Activated CD8-positive, alpha-beta memory T cell treated with anti-CD3 and anti-CD28 coated beads, Interleukin-2, amount 10 ng/mL, durations not matched to agents 7 days and 5 days (primary cell): ENCODE data around the gene SLC25A36. TPM values are rescaled to one million over a fixed set of nuclear protein-coding genes. Genes with fewer than 3 reads are reported as not detected.
"Not testable (repeated sequence)": the region's sequence is repeated elsewhere in the genome, so short reads cannot be mapped to it uniquely, and the experiment has no call there.

Experiments used
- ATAC-seq: fragments of 150-1000 bp; cut with Tn5 transposase; one replicate; pipeline ENCODE4 v1.10.0; 2021; ENCODE audit warnings: moderate library complexity
- CTCF ChIA-PET: fragments of 350-600 bp; sonication (Branson Sonifier 250); formaldehyde crosslinking; loops from one replicate; lab custom pipeline; 2021; ENCODE audit warnings: antibody characterized with exemption; lab: Charles Lee
- DNase-seq: peaks from one replicate; pipeline ENCODE4 v3.0.0-alpha.2; 2020
- H3K27ac Mint-ChIP-seq: one replicate; pipeline ENCODE4 v1.8.0; 2021; ENCODE audit warnings: mild to moderate bottlenecking, mixed read lengths
- H3K27me3 Mint-ChIP-seq: one replicate; pipeline ENCODE4 v1.8.0; 2021; ENCODE audit warnings: mixed read lengths
- H3K36me3 Mint-ChIP-seq: one replicate; pipeline ENCODE4 v1.8.0; 2021; ENCODE audit warnings: mild to moderate bottlenecking, mixed read lengths
- H3K4me1 Mint-ChIP-seq: one replicate; pipeline ENCODE4 v1.8.0; 2021; ENCODE audit warnings: mixed read lengths
- H3K4me3 Mint-ChIP-seq: one replicate; pipeline ENCODE4 v1.8.0; 2021; ENCODE audit warnings: mild to moderate bottlenecking, moderate library complexity, mixed read lengths
- H3K9me3 Mint-ChIP-seq: one replicate; pipeline ENCODE4 v1.8.0; 2022; ENCODE audit warnings: low read depth, mixed read lengths
- total RNA-seq, 2 experiments: library from RNA; stranded (reverse); gene quantifications; one replicate each; pipeline ENCODE4 v1.2.3, GENCODE V29; 2021

Gene SLC25A36
- total RNA-seq, 2 experiments from 2014 or later, result 50.4 to 53.3 TPM

DNA sequence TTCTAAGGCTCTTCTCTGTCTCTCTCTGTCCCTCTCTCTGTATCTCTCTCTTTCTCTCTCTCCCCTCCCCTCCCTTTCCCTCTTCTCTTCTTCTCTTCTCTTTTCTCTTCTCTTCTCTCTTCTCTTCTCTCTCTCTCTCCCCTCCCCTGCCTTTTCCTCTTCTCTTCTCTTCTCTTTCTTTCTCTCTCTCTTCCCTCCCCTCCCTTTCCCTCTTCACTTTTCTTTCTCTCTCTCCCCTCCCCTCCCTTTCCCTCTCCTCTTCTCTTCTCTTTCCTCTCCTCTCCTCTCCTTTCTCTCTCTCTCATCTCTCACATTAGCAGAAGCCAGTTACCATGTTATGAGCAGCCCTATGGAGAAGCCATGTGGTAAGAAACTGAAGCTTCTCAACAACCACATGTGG, 25.0 kb upstream of the SLC25A36 start:
- Mint-ChIP-seq H3K27me3 (peaks cover 50% of the 10 kb centered on the region), H3K4me1 (no peaks in the 10 kb centered on the region), H3K36me3 (no peaks in the 10 kb centered on the region), H3K9me3 (no peaks in the 10 kb centered on the region), H3K4me3 (no peak overlapping the region), H3K27ac (no peak overlapping the region)
- DNase-seq (no peak), ATAC-seq (no peak)
- CTCF ChIA-PET, result no interaction called here

DNA sequence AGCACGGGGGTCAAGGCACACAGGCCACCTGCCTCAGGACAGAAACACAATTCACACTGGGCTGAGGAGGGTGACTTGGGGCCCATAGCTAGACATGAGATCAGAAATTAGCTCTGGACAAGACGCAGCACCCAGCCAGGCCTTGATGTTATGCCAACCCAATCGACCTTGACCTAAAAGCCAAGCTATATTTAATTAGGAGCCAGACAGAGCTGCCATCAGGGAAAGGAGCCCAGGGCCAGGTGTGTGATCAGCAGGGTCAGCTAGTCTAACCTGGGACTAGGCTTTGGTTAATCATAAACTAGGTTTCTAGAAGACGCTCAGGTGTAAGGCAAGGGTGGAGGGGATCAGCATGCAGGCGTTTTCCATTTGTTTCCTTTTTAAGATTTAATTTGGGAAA, 23.9 kb upstream of the SLC25A36 start:
- no peak overlapping the region for H3K27ac Mint-ChIP-seq
- ATAC-seq (no peak), DNase-seq (no peak)
- no peak overlapping the region for H3K4me3 Mint-ChIP-seq
- peaks cover 47% of the 10 kb centered on the region for H3K27me3 Mint-ChIP-seq
- no peaks in the 10 kb centered on the region for H3K9me3 Mint-ChIP-seq
- CTCF ChIA-PET, result no interaction called here
- H3K36me3 Mint-ChIP-seq, result no peaks in the 10 kb centered on the region
- no peaks in the 10 kb centered on the region for H3K4me1 Mint-ChIP-seq

DNA sequence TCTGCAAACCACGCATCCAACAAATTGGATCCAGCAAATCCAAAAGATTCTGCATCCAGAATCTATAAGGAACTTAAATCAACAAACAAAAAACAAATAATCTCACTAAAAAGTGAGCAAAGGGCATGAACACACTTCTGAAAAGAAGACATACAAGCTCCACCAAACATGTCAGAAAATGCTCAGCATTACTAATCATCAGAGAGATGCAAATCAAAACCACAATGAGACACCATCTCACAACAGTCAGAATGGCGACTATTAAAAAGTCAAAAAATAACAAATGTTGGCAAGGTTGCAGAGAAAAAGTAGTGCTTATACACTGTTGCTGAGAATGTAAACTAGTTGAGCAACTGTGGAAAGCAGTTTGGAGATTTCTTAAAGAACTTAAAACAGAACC, 21.6 kb upstream of the SLC25A36 start:
- DNase-seq (no peak), ATAC-seq (no peak)
- H3K36me3 Mint-ChIP-seq, result no peaks in the 10 kb centered on the region
- no peaks in the 10 kb centered on the region for H3K4me1 Mint-ChIP-seq
- H3K9me3 Mint-ChIP-seq, result no peaks in the 10 kb centered on the region
- no peak overlapping the region for H3K27ac Mint-ChIP-seq
- no peak overlapping the region for H3K4me3 Mint-ChIP-seq
- CTCF ChIA-PET, result no interaction called here
- H3K27me3 Mint-ChIP-seq, result peaks cover 39% of the 10 kb centered on the region

DNA sequence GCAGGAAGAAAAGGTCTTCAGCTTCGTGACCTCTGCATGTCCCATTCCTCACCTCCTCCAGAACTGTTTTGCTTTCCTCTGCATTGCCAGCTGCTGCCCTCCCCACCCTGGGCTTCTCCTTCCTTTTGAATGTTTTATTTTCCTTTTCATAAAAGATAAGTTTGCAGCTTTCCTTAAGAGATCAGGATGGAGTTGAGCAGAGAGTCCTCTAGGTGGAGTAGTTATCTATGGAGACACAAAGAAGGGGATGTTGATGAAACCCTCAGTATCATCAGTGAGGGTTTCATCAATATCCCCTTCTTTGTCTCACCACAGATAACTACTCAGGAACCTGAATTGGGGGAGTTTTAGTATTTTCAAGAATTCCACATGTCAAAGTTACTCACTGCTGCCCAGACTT, 19.0 kb upstream of the SLC25A36 start:
- peaks cover 26% of the 10 kb centered on the region for H3K27me3 Mint-ChIP-seq
- ATAC-seq, result no peak

DNA sequence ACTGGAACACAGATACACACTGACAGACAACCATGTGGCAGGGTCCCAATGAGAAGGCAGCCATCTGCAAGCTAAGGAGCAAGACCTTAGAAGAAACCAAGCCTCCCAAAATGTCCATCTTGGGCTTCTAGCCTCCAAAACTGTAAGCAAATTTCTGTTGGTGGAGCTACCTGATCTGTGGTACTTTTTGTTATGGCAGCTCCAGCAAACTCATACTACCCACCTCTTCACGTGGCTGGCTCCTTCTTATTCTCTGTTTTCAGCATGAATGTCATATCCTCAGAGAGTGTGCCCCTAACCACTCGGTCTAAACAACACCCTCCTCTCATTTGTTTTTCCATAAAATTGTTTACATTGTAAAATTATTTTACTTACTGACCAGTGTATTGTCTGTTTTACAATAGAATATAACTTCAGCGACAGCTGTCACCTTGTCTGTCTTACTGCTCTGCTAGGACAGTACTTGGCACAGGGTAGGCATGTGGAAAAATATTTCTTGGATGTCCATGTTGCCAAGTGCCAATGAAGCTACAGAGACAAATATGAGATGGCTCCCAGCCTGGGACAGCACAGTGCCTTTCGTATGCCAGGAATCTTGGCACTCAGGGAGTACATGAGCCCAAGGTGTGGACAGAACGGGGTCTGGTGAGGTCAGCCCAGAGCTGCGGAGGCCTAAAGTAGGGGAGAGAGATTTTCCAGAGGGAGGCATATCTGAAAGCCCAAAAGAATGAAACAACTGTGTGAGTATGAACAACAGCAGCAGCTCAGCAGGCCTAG, 17.4 kb upstream of the SLC25A36 start:
- CTCF ChIA-PET, result no interaction called here
- peaks cover 23% of the 10 kb centered on the region for H3K27me3 Mint-ChIP-seq
- no peak for ATAC-seq

More for the DNA sequence above, 19.0 kb upstream of the SLC25A36 start:
- CTCF ChIA-PET, result no interaction called here
- Mint-ChIP-seq H3K4me3 (no peak overlapping the region), H3K4me1 (no peaks in the 10 kb centered on the region), H3K27ac (no peak overlapping the region), H3K9me3 (no peaks in the 10 kb centered on the region), H3K36me3 (no peaks in the 10 kb centered on the region)
- DNase-seq, result no peak

DNA sequence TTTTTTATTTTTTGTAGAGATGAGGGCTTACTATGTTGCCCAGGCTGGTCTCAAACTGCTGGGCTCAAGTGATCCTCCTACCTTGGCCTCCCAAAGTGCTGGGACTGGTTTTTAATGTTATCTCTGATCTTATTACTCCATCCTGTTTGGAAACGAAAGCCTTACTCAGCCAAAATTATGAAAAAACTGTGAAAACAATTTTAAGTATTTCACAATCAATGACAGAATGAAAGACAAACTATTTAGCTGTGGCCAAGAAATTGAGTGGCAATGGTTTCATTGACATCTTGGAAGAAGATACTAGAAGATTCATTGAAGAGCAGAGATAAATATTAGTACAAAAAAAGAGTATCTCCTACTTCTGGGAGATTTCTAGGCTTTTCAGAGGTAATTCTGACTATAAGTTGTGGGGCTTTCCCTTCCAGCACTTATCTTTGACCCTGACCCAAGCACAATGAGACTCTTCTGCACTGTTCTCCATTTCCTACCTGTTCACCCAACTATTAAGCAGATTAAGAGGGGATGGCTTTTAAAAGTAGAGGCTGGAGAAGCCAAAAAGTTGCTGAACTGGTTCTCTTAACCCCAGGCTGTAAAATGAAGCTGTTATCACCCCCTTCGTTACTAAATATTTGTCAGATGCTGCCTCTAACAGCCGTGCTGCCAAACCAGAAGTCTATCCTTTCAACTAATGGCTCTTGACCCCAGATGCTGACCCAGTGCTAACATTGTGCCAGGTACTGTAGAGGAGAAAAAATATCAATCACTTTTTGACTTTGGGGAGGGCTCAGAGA, 14.2 kb upstream of the SLC25A36 start:
- H3K4me3 Mint-ChIP-seq, result no peak overlapping the region
- DNase-seq (no peak), ATAC-seq (no peak)
- no peaks in the 10 kb centered on the region for H3K36me3 Mint-ChIP-seq
- CTCF ChIA-PET, result no interaction called here
- H3K27me3 Mint-ChIP-seq, result peaks cover 28% of the 10 kb centered on the region
- H3K27ac Mint-ChIP-seq, result no peak overlapping the region
- peaks cover 2% of the 10 kb centered on the region for H3K4me1 Mint-ChIP-seq
- H3K9me3 Mint-ChIP-seq, result no peaks in the 10 kb centered on the region

More for the DNA sequence above, 17.4 kb upstream of the SLC25A36 start:
- no peaks in the 10 kb centered on the region for H3K4me1 Mint-ChIP-seq
- H3K4me3 Mint-ChIP-seq, result no peak overlapping the region
- no peaks in the 10 kb centered on the region for H3K9me3 Mint-ChIP-seq
- DNase-seq, result no peak
- no peak overlapping the region for H3K27ac Mint-ChIP-seq
- no peaks in the 10 kb centered on the region for H3K36me3 Mint-ChIP-seq

DNA sequence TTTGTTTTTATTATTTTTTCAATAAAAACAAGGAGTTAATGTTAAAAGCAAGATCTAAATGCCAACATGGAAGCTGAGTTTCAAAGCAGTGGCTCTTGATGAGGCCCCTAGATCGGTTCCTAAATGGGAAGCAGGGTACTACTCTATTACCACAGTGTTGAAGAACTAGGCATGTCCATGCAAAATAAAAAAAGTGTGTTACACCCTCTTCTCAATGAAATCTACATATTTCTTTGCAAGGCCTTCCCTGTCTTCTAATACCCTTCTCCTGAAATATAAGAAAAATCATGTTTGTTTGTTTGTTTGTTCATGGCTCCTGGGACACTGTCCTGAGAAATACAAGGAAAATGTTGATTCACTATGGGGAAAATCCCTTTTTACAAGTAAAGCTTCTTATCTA, 12.2 kb upstream of the SLC25A36 start:
- Mint-ChIP-seq H3K36me3 (no peaks in the 10 kb centered on the region), H3K4me1 (peaks cover 2% of the 10 kb centered on the region), H3K27me3 (peaks cover 30% of the 10 kb centered on the region), H3K4me3 (no peak overlapping the region), H3K27ac (no peak overlapping the region), H3K9me3 (no peaks in the 10 kb centered on the region)
- no peak for ATAC-seq
- no peak for DNase-seq
- CTCF ChIA-PET, result no interaction called here

DNA sequence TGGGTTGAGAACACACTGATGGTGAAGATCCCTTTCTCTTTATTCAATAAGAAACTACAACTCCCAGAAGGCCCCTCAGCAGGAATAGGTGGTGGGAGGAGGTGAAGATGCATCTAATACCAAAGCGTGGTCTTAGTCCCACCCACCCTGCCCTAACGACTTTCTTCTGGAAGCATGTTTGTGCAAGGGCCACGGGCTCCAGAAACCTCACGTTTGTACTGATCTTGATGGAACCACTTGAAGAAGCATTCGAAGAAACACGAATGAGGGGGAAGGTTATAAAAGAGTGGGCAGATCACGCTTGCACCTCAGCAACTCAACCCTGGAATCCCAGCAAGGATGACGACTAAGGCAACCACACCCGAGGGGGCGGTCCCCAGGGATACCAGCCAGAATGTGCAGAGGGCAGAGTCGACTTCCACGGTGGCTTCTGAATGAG, 10.6 kb upstream of the SLC25A36 start:
- no peaks in the 10 kb centered on the region for H3K9me3 Mint-ChIP-seq
- CTCF ChIA-PET, result no interaction called here
- no peak for ATAC-seq
- peaks cover 41% of the 10 kb centered on the region for H3K27me3 Mint-ChIP-seq
- H3K4me3 Mint-ChIP-seq, result no peak overlapping the region
- no peak overlapping the region for H3K27ac Mint-ChIP-seq
- no peaks in the 10 kb centered on the region for H3K36me3 Mint-ChIP-seq
- H3K4me1 Mint-ChIP-seq, result peaks cover 2% of the 10 kb centered on the region
- no peak for DNase-seq

DNA sequence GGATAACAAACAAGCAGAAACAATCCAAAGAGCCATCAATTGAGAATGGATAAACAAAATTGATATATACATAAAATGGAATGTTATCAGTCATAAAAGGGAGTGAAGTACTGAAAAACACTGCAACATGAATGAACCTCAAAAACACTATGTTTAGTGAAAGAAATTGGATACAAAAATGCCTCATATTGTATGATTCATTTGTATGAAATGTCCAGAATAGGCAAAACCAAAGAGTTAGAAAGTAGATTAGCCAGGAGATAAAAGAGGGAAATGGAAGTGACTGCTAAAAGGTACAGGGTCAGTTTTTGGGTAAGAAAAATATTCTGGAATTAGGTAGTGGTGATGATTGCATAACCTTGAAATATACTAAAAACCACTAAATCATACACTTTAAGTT, 9.8 kb upstream of the SLC25A36 start:
- Mint-ChIP-seq H3K9me3 (no peaks in the 10 kb centered on the region), H3K4me3 (no peak overlapping the region), H3K27ac (no peak overlapping the region), H3K27me3 (peaks cover 44% of the 10 kb centered on the region), H3K4me1 (peaks cover 2% of the 10 kb centered on the region), H3K36me3 (no peaks in the 10 kb centered on the region)
- DNase-seq, result no peak
- CTCF ChIA-PET, result no interaction called here
- no peak for ATAC-seq

DNA sequence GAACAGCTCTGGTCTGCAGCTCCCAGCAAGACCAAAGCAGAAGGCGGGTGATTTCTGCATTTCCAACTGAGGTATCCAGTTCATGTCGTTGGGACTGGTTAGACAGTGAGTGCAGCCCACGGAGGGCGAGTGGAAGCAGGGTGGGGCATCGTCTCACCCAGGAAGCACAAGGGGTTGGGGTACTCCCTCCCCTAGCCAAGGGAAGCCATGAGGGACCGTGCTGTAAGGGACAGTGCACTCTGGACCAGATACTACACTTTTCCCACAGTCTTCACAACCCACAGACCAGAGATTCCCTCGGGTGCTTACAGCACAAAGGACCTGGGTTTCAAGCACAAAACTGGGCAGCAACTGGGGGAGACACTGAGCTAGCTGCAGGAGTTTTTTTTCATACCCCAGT, 8.5 kb upstream of the SLC25A36 start:
- H3K27me3 Mint-ChIP-seq, result peaks cover 44% of the 10 kb centered on the region
- H3K4me1 Mint-ChIP-seq, result peaks cover 2% of the 10 kb centered on the region
- no peak overlapping the region for H3K4me3 Mint-ChIP-seq
- DNase-seq (no peak), ATAC-seq (no peak)
- CTCF ChIA-PET, result no interaction called here
- H3K36me3 Mint-ChIP-seq, result no peaks in the 10 kb centered on the region
- H3K27ac Mint-ChIP-seq, result no peak overlapping the region
- no peaks in the 10 kb centered on the region for H3K9me3 Mint-ChIP-seq

DNA sequence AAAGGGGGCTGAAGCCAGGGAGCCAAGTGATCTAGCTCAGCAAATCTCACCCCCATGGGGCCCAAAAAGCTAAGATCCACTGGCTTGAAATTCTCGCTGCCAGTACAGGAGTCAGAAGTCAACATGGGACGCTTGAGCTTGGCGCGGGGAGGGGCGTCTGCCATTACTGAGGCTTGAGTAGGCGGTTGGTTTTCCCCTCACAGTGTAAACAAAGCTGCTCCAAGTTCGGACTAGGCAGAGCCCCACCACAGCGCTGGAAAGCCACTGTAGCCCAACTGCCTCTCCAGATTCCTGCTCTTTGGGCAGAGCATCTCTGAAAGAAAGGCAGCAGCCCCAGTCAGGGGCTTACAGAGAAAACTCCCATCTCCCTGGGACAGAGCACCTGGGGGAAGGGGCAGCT, 8.1 kb upstream of the SLC25A36 start:
- DNase-seq, result no peak
- H3K36me3 Mint-ChIP-seq, result no peaks in the 10 kb centered on the region
- peaks cover 2% of the 10 kb centered on the region for H3K4me1 Mint-ChIP-seq
- ATAC-seq, result no peak
- H3K9me3 Mint-ChIP-seq, result no peaks in the 10 kb centered on the region
- H3K27ac Mint-ChIP-seq, result no peak overlapping the region
- CTCF ChIA-PET, result no interaction called here
- no peak overlapping the region for H3K4me3 Mint-ChIP-seq
- H3K27me3 Mint-ChIP-seq, result peaks cover 42% of the 10 kb centered on the region

DNA sequence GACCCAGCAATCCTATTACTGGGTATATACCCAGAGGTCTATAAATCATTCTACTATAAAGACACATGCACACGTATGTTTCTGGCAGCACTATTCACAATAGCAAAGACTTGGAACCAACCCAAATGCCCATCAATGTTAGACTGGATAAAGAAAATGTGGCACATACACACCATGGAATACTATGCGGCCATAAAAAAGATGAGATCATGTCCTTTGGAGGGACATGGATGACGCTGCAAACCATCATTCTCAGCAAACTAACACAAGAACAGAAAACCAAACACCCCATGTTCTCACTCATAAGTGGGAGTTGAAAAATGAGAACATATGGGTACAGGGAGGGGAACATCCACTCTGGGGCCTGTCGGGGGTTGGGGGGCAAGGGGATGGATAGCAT, 2.3 kb upstream of the SLC25A36 start:
- H3K27ac Mint-ChIP-seq, H3K4me3 Mint-ChIP-seq, ATAC-seq, H3K9me3 Mint-ChIP-seq, H3K36me3 Mint-ChIP-seq, DNase-seq, CTCF ChIA-PET: not testable (repeated sequence)
- H3K27me3 Mint-ChIP-seq, result peaks cover 15% of the 10 kb centered on the region
- peaks cover 29% of the 10 kb centered on the region for H3K4me1 Mint-ChIP-seq

DNA sequence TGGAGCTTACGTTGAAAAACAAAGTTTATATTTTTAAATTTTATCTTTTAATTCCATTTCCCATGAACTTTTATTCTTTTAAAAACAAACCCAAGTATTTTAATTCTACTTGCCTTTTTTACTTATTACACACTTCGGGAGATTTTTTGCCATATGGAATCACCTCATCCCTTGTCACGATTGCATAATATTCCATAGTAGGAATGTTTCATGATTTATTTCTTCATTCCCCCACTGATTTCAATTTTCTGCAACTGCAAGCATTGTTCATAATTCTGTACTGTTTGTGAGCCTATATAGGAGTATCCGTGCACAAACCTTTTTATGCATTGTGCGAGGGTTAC, 574 bp upstream of the SLC25A36 start:
- H3K36me3 Mint-ChIP-seq, result peaks cover 4% of the 10 kb centered on the region
- peak overlapping the region; percentile 96 for H3K27ac Mint-ChIP-seq
- H3K4me3 Mint-ChIP-seq, result peak overlapping the region; percentile 83
- ATAC-seq, result no peak
- no peaks in the 10 kb centered on the region for H3K9me3 Mint-ChIP-seq
- CTCF ChIA-PET, result no interaction called here
- peaks cover 29% of the 10 kb centered on the region for H3K4me1 Mint-ChIP-seq
- peaks cover 2% of the 10 kb centered on the region for H3K27me3 Mint-ChIP-seq
- no peak for DNase-seq
